Lung (tissue), 12 donors: ENCODE results near the gene CFAP57. TPM values are rescaled to one million over a fixed set of nuclear protein-coding genes. Genes with fewer than 3 reads are reported as not detected.

Experiments
- ATAC-seq: fragments of 200-7000 bp; cut with Tn5 transposase; one replicate; pipeline ENCODE4 v1.9.1; 2020; ENCODE audit warnings: moderate number of reproducible peaks; ENCODE audit not compliant: insufficient read depth, low FRiP score
- DNase-seq, 3 donors: peaks; one replicate each; pipeline ENCODE4 v3.0.0-alpha.2; 2013 to 2017
- H3K27ac ChIP-seq, 2 donors: one replicate each; pipeline ENCODE4 v1.5.1; 2013; ENCODE audit warnings: mild to moderate bottlenecking in 2 of 2, moderate library complexity in 2 of 2, control low read depth in 1 of 2, inconsistent platforms in 1 of 2, low read depth in 1 of 2, low read length in 1 of 2
- H3K27me3 ChIP-seq, 3 donors: one replicate each; pipeline ENCODE4 v1.5.1; 2013; ENCODE audit warnings: low read length in 2 of 3; ENCODE audit not compliant: control insufficient read depth in 3 of 3, insufficient read depth in 3 of 3
- H3K36me3 ChIP-seq, 4 donors: one replicate each; pipeline ENCODE4 v1.5.1; 2013; ENCODE audit warnings: low read length in 4 of 4, mild to moderate bottlenecking in 1 of 4, moderate library complexity in 1 of 4; ENCODE audit not compliant: control insufficient read depth in 4 of 4, insufficient read depth in 4 of 4
- H3K4me1 ChIP-seq, 5 donors: one replicate each; pipeline ENCODE4 v1.5.1; 2013; ENCODE audit warnings: low read length in 5 of 5, mild to moderate bottlenecking in 2 of 5, moderate library complexity in 1 of 5; ENCODE audit not compliant: control insufficient read depth in 5 of 5, insufficient read depth in 5 of 5
- H3K4me3 ChIP-seq: one replicate; pipeline ENCODE4 v1.5.1; 2013; ENCODE audit warnings: mild to moderate bottlenecking, control low read depth, moderate library complexity
- H3K9ac ChIP-seq, 2 donors: one replicate each; pipeline ENCODE4 v1.5.1; 2013; ENCODE audit warnings: low read length in 2 of 2, control low read depth in 1 of 2; ENCODE audit not compliant: insufficient read depth in 1 of 2
- H3K9me3 ChIP-seq, 4 donors: one replicate each; pipeline ENCODE4 v1.5.1; 2013; ENCODE audit warnings: low read length in 3 of 4, mild to moderate bottlenecking in 1 of 4, moderate library complexity in 1 of 4; ENCODE audit not compliant: control insufficient read depth in 4 of 4, insufficient read depth in 3 of 4
- WGBS, 2 donors: extraction: QIAGEN DNeasy Blood & Tissue Kit; methylation state at CpG; one replicate each; pipeline ENCODE4 v1.1.7; 2013; 5-methylcytosine and 5-hydroxymethylcytosine counted together
- polyA plus RNA-seq, 2 donors: library from polyadenylated mRNA; stranded (reverse); fragments of 200-250 nt; gene quantifications; one replicate each; pipeline ENCODE4 v1.2.1, GENCODE V29; 2013
- total RNA-seq, 2 donors: library from RNA; depleted of rRNA in 1 of 2; stranded (reverse); fragments of >200 nt in 1 of 2; gene quantifications; one replicate each; pipeline ENCODE4 v1.2.1, GENCODE V29; 2014 to 2021
- TF ChIP-seq, protein P1 (sequence below): IDR thresholded peaks from 2 replicates; pipeline ENCODE4 v1.5.1; 2012; ENCODE audit warnings: mild to moderate bottlenecking; ENCODE audit errors: control extremely low read depth, extremely low read depth
- donor health status: control.
- donor health status: control.
- donor health status: Bipolar disorder and iron deficiency.
- donor health status: healthy.
- donor health status: DM: yes; HTN: yes; CAD: no.

The CFAP57 gene
- total and polyA plus RNA-seq, 4 donors, result 1.7 to 12.3 (median 6.3) TPM

DNA sequence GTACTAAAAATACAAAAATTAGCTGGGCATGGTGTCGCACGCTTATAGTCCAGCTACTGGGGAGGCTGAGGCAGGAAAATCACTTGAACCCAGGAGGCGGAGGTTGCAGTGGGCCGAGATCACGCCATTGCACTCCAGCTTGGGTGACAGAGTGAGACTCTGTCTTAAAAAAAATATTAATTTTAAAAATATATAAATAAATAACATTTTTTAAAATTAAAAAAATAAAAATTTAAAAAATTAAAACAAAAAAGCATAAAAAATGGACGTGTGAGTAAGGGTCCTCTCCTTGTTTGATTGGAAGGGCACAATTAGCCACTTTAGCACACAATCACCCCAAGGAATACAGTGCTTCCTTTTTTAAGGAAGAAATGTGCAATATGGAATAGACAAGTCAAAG, 18.7 kb upstream of the CFAP57 start:
- Histone ChIP-seq H3K27me3 (peaks cover 0 to 11% (median 0%) of the 10 kb centered on the region in 3 donors), H3K9me3 (no peaks in the 10 kb centered on the region), H3K4me1 (peaks cover 0 to 3% (median under 1%) of the 10 kb centered on the region in 5 donors), H3K4me3 (no peak overlapping the region), H3K27ac (no peak overlapping the region), H3K9ac (no peak overlapping the region), H3K36me3 (no peaks in the 10 kb centered on the region)
- TF ChIP-seq, protein P1, sequence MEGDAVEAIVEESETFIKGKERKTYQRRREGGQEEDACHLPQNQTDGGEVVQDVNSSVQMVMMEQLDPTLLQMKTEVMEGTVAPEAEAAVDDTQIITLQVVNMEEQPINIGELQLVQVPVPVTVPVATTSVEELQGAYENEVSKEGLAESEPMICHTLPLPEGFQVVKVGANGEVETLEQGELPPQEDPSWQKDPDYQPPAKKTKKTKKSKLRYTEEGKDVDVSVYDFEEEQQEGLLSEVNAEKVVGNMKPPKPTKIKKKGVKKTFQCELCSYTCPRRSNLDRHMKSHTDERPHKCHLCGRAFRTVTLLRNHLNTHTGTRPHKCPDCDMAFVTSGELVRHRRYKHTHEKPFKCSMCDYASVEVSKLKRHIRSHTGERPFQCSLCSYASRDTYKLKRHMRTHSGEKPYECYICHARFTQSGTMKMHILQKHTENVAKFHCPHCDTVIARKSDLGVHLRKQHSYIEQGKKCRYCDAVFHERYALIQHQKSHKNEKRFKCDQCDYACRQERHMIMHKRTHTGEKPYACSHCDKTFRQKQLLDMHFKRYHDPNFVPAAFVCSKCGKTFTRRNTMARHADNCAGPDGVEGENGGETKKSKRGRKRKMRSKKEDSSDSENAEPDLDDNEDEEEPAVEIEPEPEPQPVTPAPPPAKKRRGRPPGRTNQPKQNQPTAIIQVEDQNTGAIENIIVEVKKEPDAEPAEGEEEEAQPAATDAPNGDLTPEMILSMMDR, result no peak
- DNase-seq, result no peak
- ATAC-seq, result no peak
- 94 to 98% methylated on average over 6 of the region's 6 CpGs for WGBS, 2 donors

DNA sequence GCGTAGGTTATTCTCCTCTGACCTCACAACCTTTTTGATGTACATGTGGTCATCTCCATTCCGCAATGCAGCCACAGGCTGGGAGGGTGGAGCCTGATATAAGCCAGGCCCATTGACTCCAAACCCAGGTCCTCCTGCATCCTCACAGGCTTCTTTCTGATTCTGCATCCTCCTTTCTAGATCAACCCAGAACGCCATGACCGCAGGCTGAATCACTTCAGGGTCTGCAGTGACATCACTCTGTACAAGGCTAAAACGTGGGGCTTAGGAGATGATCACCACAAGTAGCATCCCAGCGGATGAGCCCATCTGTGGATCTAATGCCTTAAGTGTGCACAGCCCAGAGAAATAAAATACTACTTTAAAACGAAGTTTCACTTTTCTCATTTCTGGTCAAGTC, 16.1 kb upstream of the CFAP57 start:
- 86 to 90% methylated on average over 7 of the region's 7 CpGs for WGBS, 2 donors
- ATAC-seq, result no peak

DNA sequence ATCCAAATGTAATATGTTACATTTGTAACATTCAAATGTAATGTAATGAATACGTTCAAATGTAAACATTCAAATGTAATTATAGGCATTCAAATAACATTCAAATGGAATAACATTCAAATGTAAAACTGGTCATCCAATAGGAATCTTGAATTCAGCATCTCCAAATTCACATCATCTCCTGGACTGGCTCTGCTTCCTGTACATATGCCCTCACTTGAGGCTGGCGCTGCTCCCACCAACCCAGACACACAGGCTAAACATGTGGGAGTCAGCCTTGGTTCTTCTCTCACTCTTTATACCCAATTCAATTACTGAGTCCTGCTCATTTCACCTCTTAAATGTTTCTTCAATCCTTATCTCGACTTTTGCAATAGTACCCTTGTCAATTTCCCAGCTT, 7.0 kb upstream of the CFAP57 start:
- WGBS, 2 donors, result 85 to 97% methylated on average over 3 of the region's 3 CpGs
- Histone ChIP-seq H3K36me3 (peaks cover 25 to 35% (median 27%) of the 10 kb centered on the region in 4 donors), H3K27me3 (no peaks in the 10 kb centered on the region), H3K4me1 (no peaks in the 10 kb centered on the region), H3K9ac (no peak overlapping the region), H3K9me3 (no peaks in the 10 kb centered on the region), H3K4me3 (no peak overlapping the region), H3K27ac (no peak overlapping the region)
- ATAC-seq (no peak), DNase-seq (no peak)
- TF ChIP-seq, protein P1, result no peak

More for the DNA sequence above, 16.1 kb upstream of the CFAP57 start:
- Histone ChIP-seq H3K4me3 (no peak overlapping the region), H3K9ac (no peak overlapping the region), H3K9me3 (no peaks in the 10 kb centered on the region), H3K36me3 (no peaks in the 10 kb centered on the region), H3K27ac (no peak overlapping the region), H3K4me1 (no peaks in the 10 kb centered on the region), H3K27me3 (peaks cover 0 to 8% (median 0%) of the 10 kb centered on the region in 3 donors)
- TF ChIP-seq, protein P1, result no peak
- no peak for DNase-seq

DNA sequence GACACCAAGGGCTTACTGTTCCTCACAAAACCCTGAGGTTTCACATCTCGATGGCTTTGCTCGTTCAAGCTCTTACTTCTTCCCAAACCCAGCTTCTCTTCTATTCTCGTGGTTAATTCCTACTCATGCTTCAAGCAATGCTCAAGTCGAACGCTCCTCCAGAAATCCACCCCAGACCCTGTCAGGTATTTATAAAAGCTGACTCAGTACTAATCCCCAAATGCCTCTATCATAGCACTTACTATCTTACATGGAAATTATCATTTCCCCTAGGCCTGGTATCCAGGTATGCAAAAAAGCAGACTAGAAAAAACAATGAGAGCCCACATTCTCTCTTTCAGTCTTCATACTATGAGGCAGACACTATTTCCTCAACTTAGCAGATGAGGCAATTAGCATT, 6.4 kb upstream of the CFAP57 start:
- ATAC-seq (no peak), DNase-seq (no peak)
- Histone ChIP-seq H3K9ac (no peak overlapping the region), H3K27ac (no peak overlapping the region), H3K9me3 (no peaks in the 10 kb centered on the region), H3K4me1 (peaks cover 0 to 3% (median 0%) of the 10 kb centered on the region in 5 donors), H3K27me3 (no peaks in the 10 kb centered on the region), H3K36me3 (peaks cover 25 to 39% (median 28%) of the 10 kb centered on the region in 4 donors), H3K4me3 (no peak overlapping the region)
- TF ChIP-seq, protein P1, result no peak
- WGBS, 2 donors, result 96% methylated on average over 5 of the region's 5 CpGs
